Measurements from ENCODE around the gene GSG1. TPM values are rescaled to one million over a fixed set of nuclear protein-coding genes. Genes with fewer than 3 reads are reported as not detected.

Gene GSG1
- total RNA-seq = not detected

DNA sequence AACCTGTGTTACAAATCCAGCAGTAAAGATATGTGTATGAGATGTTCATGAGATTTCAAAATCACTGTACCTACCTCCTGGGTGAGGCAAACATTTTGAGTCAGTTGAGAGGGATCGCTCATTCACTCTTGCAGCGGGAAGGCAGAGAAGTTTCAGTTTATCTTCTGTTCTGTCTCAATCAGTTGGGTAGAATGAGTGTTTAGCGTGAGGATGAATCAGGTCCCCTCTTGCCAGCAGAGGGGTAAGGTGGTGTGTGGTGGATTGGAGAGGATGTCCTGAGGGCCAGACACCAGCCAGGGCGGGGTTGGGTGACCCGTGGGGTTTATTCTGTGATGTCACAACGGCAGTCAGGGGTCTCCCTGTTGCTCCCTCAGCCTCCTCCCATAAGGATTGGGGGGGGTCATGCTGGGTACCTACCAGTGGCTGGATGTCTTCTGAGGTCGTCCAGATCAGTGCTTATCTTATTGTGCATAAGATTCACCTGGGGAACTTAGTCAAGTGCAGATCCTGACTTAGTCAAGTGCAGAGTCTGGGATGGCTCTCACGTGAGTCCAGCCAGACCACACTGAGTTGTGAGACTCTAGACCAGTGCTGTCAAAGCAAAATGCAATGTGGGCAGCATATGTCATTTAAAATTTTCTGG lies at the start of gene GSG1:
Gene GSG1 (minus strand): TSS at position 277 of the 643 bp plus-strand sequence. CDS start 155 bp downstream, at position 122.
- ATAC-seq (no peak), DNase-seq (no peak)
- ChIA-PET CTCF (interaction anchor here (0.8 to 8.8 kb wide), 5 partner anchors 11 to 152 kb away, joined by 3 to 204 read pairs (median 3); partner anchors contain the start of gene EMP1), POLR2A (interaction anchor here (1.4 kb wide), 1 partner anchor 59 kb away, joined by 6 read pairs; the partner anchor contains the start of gene FAM234B)
- Mint-ChIP-seq H3K36me3 (ENCODE audit: low read depth) (no peaks in the 10 kb centered on the region), H3K27ac (no peak within 1 kb of the TSS), H3K27me3 (ENCODE audit: low read depth) (peaks cover 13% of the 10 kb centered on the region), H3K4me1 (ENCODE audit: low read depth) (peaks cover 31% of the 10 kb centered on the region), H3K4me3 (no peak within 1 kb of the TSS), H3K9me3 (ENCODE audit: insufficient read depth) (no peaks in the 10 kb centered on the region)

DNA sequence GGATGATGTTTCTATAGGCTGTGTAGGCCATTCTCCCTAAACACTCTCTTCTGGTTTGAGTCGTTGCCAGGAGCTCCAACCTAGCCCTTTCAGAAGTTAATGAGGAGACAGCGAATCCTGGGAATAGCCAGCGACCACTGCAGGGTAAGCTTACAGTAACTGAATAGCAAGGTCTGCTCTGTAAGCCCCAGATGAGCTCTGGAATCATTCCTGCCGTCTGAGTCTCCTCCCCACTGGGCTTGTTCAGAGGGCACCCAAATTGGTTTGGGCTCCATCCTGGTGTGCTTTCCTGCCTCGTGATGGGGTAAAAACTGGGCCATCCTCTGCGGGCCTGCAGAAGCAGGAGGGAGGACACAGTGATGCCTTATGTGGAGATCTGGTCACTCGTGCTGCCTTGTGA lies 49.7 kb upstream of the GSG1 start:
- ATAC-seq = no peak
- POLR2A ChIA-PET = no interaction called here
- H3K36me3 Mint-ChIP-seq (ENCODE audit: low read depth) = no peaks in the 10 kb centered on the region

DNA sequence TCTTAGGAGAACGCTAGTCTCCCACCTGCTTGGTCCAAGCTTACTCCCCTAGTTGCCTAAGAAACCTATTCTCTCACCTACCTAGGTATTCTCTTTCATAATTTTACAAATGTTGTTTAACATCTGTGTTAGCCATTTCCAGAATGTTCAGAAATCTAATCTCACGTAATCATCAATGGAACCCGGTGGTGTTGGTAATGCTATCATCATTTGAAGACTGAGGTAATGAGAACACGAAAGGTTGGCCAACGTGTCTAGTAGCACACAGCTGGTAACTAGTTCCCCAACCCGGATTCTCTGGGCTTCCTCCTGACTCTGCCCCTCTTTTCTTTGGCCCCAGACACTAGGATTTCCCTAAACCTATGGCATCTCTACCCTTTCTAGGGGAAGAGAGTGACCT lies 49.3 kb upstream of the GSG1 start:
- no peak overlapping the region for H3K27ac Mint-ChIP-seq
- peaks cover 9% of the 10 kb centered on the region for H3K4me1 Mint-ChIP-seq (ENCODE audit: low read depth)
- H3K9me3 Mint-ChIP-seq (ENCODE audit: insufficient read depth) = no peaks in the 10 kb centered on the region
- ATAC-seq (no peak), DNase-seq (no peak)
- ChIA-PET POLR2A (no interaction called here), CTCF (interaction anchor here (0.8 to 2.2 kb wide), 2 partner anchors 15 to 60 kb away, joined by 3 to 8 read pairs; no protein-coding TSS in a partner anchor)
- peaks cover 36% of the 10 kb centered on the region for H3K27me3 Mint-ChIP-seq (ENCODE audit: low read depth)
- no peaks in the 10 kb centered on the region for H3K36me3 Mint-ChIP-seq (ENCODE audit: low read depth)
- no peak overlapping the region for H3K4me3 Mint-ChIP-seq

More for the DNA sequence above, 49.7 kb upstream of the GSG1 start:
- H3K4me1 Mint-ChIP-seq (ENCODE audit: low read depth) = peaks cover 9% of the 10 kb centered on the region
- CTCF ChIA-PET = interaction anchor here (2.2 kb wide), 1 partner anchor 59 kb away, joined by 8 read pairs; no protein-coding TSS in a partner anchor
- H3K4me3 Mint-ChIP-seq = no peak overlapping the region
- peaks cover 39% of the 10 kb centered on the region for H3K27me3 Mint-ChIP-seq (ENCODE audit: low read depth)
- H3K27ac Mint-ChIP-seq = no peak overlapping the region
- H3K9me3 Mint-ChIP-seq (ENCODE audit: insufficient read depth) = no peaks in the 10 kb centered on the region
- DNase-seq = no peak

- Mint-ChIP-seq H3K4me1 (ENCODE audit: low read depth) (peaks cover 9% of the 10 kb centered on the region), H3K36me3 (ENCODE audit: low read depth) (no peaks in the 10 kb centered on the region), H3K4me3 (no peak overlapping the region), H3K27ac (no peak overlapping the region), H3K9me3 (ENCODE audit: insufficient read depth) (no peaks in the 10 kb centered on the region), H3K27me3 (ENCODE audit: low read depth) (peaks cover 33% of the 10 kb centered on the region)
- POLR2A ChIA-PET = no interaction called here
- CTCF ChIA-PET = interaction anchor here (0.8 to 2.2 kb wide), 2 partner anchors 15 to 60 kb away, joined by 3 to 8 read pairs; no protein-coding TSS in a partner anchor
- no peak for ATAC-seq
- no peak for DNase-seq
These were observed 48.8 kb upstream of the GSG1 start for GRCh38 chr12:13152281-13152680.

- H3K4me3 Mint-ChIP-seq = no peak overlapping the region
- no peak for ATAC-seq
- peaks cover 28% of the 10 kb centered on the region for H3K27me3 Mint-ChIP-seq (ENCODE audit: low read depth)
- CTCF ChIA-PET = no interaction called here
- H3K9me3 Mint-ChIP-seq (ENCODE audit: insufficient read depth) = no peaks in the 10 kb centered on the region
- POLR2A ChIA-PET = no interaction called here
- H3K4me1 Mint-ChIP-seq (ENCODE audit: low read depth) = peaks cover 16% of the 10 kb centered on the region
- no peaks in the 10 kb centered on the region for H3K36me3 Mint-ChIP-seq (ENCODE audit: low read depth)
- H3K27ac Mint-ChIP-seq = no peak overlapping the region
- no peak for DNase-seq
These were observed 45.9 kb upstream of the GSG1 start for GRCh38 chr12:13149411-13149810.

DNA sequence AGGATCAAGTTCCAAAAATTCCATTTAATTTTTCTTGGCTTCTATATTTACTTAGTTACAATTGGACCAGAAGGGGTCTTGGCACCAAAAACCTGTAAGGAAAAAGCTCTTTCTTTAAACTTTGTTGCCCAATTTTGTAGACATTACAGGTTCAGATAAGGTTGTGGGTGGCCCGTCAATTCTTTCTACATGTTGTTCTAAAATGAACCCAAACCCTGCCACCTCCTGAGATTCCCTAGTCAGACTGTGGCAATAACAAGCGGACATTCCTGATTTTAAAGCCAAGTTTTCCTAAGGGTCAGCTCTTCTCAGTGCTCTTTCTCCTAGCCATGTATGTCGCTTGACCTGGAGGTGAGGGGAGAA lies 45.0 kb upstream of the GSG1 start:
- H3K27me3 Mint-ChIP-seq (ENCODE audit: low read depth) = peaks cover 27% of the 10 kb centered on the region
- H3K27ac Mint-ChIP-seq = no peak overlapping the region
- H3K36me3 Mint-ChIP-seq (ENCODE audit: low read depth) = no peaks in the 10 kb centered on the region
- no peak overlapping the region for H3K4me3 Mint-ChIP-seq
- no peak for ATAC-seq
- DNase-seq = no peak
- H3K9me3 Mint-ChIP-seq (ENCODE audit: insufficient read depth) = no peaks in the 10 kb centered on the region
- POLR2A ChIA-PET = no interaction called here
- CTCF ChIA-PET = interaction anchor here (0.9 kb wide), 1 partner anchor 48 kb away, joined by 3 read pairs; the partner anchor contains the start of gene EMP1
- H3K4me1 Mint-ChIP-seq (ENCODE audit: low read depth) = peaks cover 25% of the 10 kb centered on the region

- no peak for DNase-seq
- Mint-ChIP-seq H3K9me3 (ENCODE audit: insufficient read depth) (no peaks in the 10 kb centered on the region), H3K36me3 (ENCODE audit: low read depth) (no peaks in the 10 kb centered on the region), H3K4me1 (ENCODE audit: low read depth) (peaks cover 26% of the 10 kb centered on the region), H3K4me3 (no peak overlapping the region), H3K27ac (no peak overlapping the region), H3K27me3 (ENCODE audit: low read depth) (peaks cover 26% of the 10 kb centered on the region)
- ChIA-PET CTCF (interaction anchor here (0.9 to 1.8 kb wide), 2 partner anchors 48 to 64 kb away, joined by 3 to 5 read pairs; partner anchors contain the start of gene EMP1), POLR2A (no interaction called here)
- ATAC-seq = no peak
These were observed 44.4 kb upstream of the GSG1 start for GRCh38 chr12:13147688-13148484.

DNA sequence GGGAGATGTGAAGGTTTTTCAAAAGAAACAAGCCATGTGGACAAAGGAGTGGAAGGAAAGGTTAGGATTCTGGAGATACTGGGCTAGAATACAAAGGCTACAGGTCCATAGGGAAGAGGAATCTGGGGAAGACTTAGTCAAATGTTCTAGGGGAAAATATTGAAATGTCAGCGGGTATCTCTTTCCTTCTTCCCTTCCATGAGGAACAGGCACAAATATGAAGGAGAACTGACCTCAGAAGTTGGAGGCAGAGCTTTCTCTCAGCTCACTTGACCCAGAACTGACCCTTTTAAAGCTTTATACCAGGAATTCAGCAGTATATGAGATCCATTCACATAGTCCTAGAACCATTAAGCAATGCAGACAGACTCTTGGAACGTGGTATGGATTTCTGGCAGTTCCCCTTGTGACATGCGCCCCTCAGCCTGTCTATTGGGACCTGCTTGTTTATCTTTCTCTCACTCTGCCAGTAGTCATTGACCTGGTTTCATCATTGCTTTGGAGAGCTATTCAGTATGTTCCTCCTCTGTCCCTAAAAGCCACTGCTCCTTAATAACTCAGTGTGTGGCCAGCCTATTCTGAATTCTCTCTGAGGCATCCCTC lies 43.0 kb upstream of the GSG1 start:
- DNase-seq (no peak), ATAC-seq (no peak)
- Mint-ChIP-seq H3K9me3 (ENCODE audit: insufficient read depth) (no peaks in the 10 kb centered on the region), H3K27me3 (ENCODE audit: low read depth) (peaks cover 23% of the 10 kb centered on the region), H3K4me3 (no peak overlapping the region), H3K36me3 (ENCODE audit: low read depth) (no peaks in the 10 kb centered on the region), H3K4me1 (ENCODE audit: low read depth) (peaks cover 26% of the 10 kb centered on the region), H3K27ac (no peak overlapping the region)
- POLR2A ChIA-PET = no interaction called here
- CTCF ChIA-PET = interaction anchor here (1.8 kb wide), 1 partner anchor 66 kb away, joined by 5 read pairs; no protein-coding TSS in a partner anchor

DNA sequence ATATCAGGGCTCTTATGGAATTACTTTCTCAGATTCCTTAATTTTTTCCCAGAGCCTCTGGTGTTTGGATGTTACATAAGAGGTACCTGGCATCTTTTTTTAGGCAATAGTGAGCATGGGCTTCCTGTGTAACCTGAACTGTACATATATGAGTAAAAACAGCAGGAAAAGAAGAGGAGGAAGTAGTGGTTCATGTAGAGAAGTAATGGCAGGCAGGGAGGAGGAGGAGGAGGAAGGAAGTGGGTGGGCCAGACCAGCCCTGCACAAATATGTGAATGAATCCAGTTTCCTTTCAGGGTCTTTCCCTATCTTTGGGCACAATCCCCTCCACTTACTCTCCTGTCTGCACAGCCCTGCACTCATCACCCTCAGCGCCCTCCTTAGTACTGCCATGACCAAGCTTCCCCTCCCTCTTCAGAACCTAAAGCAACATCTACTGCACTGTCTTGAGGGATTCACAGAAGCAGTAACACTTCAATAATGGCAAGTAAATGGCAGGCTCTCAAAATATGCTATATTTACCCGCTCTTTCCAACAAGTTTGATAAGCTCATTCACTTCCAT lies 40.9 kb upstream of the GSG1 start:
- ChIA-PET CTCF (no interaction called here), POLR2A (interaction anchor here (0.6 kb wide), 1 partner anchor 16 kb away, joined by 4 read pairs; no protein-coding TSS in a partner anchor)
- H3K27ac Mint-ChIP-seq = peak overlapping the region; percentile 81
- H3K36me3 Mint-ChIP-seq (ENCODE audit: low read depth) = no peaks in the 10 kb centered on the region
- H3K9me3 Mint-ChIP-seq (ENCODE audit: insufficient read depth) = no peaks in the 10 kb centered on the region
- DNase-seq (peak; percentile 34), ATAC-seq (peak; percentile 80)
- H3K4me1 Mint-ChIP-seq (ENCODE audit: low read depth) = peaks cover 22% of the 10 kb centered on the region
- H3K4me3 Mint-ChIP-seq = peak overlapping the region; percentile 18
- H3K27me3 Mint-ChIP-seq (ENCODE audit: low read depth) = peaks cover 12% of the 10 kb centered on the region

GRCh38 chr12:13142747-13143146 lies 39.3 kb upstream of the GSG1 start:
- Mint-ChIP-seq H3K27me3 (ENCODE audit: low read depth) (peaks cover 5% of the 10 kb centered on the region), H3K9me3 (ENCODE audit: insufficient read depth) (no peaks in the 10 kb centered on the region), H3K36me3 (ENCODE audit: low read depth) (no peaks in the 10 kb centered on the region), H3K27ac (no peak overlapping the region), H3K4me3 (no peak overlapping the region), H3K4me1 (ENCODE audit: low read depth) (peaks cover 28% of the 10 kb centered on the region)
- ChIA-PET CTCF (interaction anchor here (2.4 kb wide), 1 partner anchor 69 kb away, joined by 8 read pairs; no protein-coding TSS in a partner anchor), POLR2A (no interaction called here)
- no peak for ATAC-seq
- DNase-seq = no peak

- no peak overlapping the region for H3K4me3 Mint-ChIP-seq
- H3K9me3 Mint-ChIP-seq (ENCODE audit: insufficient read depth) = no peaks in the 10 kb centered on the region
- ChIA-PET CTCF (interaction anchor here (2.4 kb wide), 1 partner anchor 70 kb away, joined by 8 read pairs; no protein-coding TSS in a partner anchor), POLR2A (interaction anchor here (0.8 kb wide), 1 partner anchor 38 kb away, joined by 3 read pairs; no protein-coding TSS in a partner anchor)
- no peaks in the 10 kb centered on the region for H3K36me3 Mint-ChIP-seq (ENCODE audit: low read depth)
- H3K27me3 Mint-ChIP-seq (ENCODE audit: low read depth) = peaks cover 5% of the 10 kb centered on the region
- ATAC-seq (no peak), DNase-seq (no peak)
- H3K27ac Mint-ChIP-seq = no peak overlapping the region
- peaks cover 28% of the 10 kb centered on the region for H3K4me1 Mint-ChIP-seq (ENCODE audit: low read depth)
These were observed 38.2 kb upstream of the GSG1 start for GRCh38 chr12:13141686-13142085.

Data from activated CD8-positive, alpha-beta T cell treated with anti-CD3 and anti-CD28 coated beads, Interleukin-2, amount 10 ng/mL, durations not matched to agents 7 days and 5 days (primary cell).